Daoy (cell line): ENCODE data around the gene ANO10. TPM values are rescaled to one million over a fixed set of nuclear protein-coding genes. Genes with fewer than 3 reads are reported as not detected.
"Not testable (repeated sequence)": the region's sequence is repeated elsewhere in the genome, so short reads cannot be mapped to it uniquely, and the experiment has no call there.

Source experiments
- DNase-seq: peaks from one replicate; pipeline ENCODE4 v3.0.0-alpha.2; 2015; ENCODE audit warnings: low read depth
- total RNA-seq: library from RNA; depleted of rRNA; stranded (reverse); fragments of >200 nt; shearing (Covaris generic); gene quantifications from 2 replicates; pipeline ENCODE4 v1.2.3, GENCODE V29; 2014

ANO10 gene
- total RNA-seq, 1 experiment from 2014 or later: 14.6 TPM

- DNase-seq: no peak
Measured at GRCh38 chr3:43473737-43474136, 148.1 kb downstream of the ANO10 start.

GRCh38 chr3:43473244-43473643 lies 148.6 kb downstream of the ANO10 start:
- no peak for DNase-seq

GRCh38 chr3:43468133-43468532 lies 153.7 kb downstream of the ANO10 start:
- no peak for DNase-seq

GRCh38 chr3:43465109-43465508 lies 156.7 kb downstream of the ANO10 start:
- no peak for DNase-seq

GRCh38 chr3:43462566-43462965 lies 159.2 kb downstream of the ANO10 start:
- DNase-seq: not testable (repeated sequence)

GRCh38 chr3:43461345-43461744 lies 160.5 kb downstream of the ANO10 start:
- no peak for DNase-seq

GRCh38 chr3:43457038-43457437 lies 164.8 kb downstream of the ANO10 start:
- DNase-seq: not testable (repeated sequence)

- DNase-seq: peak; percentile 80
Measured at GRCh38 chr3:43455233-43455632, 166.6 kb downstream of the ANO10 start.

- DNase-seq: no peak
Measured at GRCh38 chr3:43453981-43454380, 167.8 kb downstream of the ANO10 start.

- DNase-seq: no peak
Measured at GRCh38 chr3:43451670-43452254, 170.0 kb downstream of the ANO10 start.

GRCh38 chr3:43448098-43448497 lies 173.7 kb downstream of the ANO10 start:
- no peak for DNase-seq

- DNase-seq: no peak
Measured at GRCh38 chr3:43445820-43446219, 176.0 kb downstream of the ANO10 start.

- no peak for DNase-seq
Measured at GRCh38 chr3:43442872-43443395, 178.9 kb downstream of the ANO10 start.

- DNase-seq: no peak
Measured at GRCh38 chr3:43436507-43437140, 185.2 kb downstream of the ANO10 start.

GRCh38 chr3:43435706-43436105 lies 186.1 kb downstream of the ANO10 start:
- DNase-seq: no peak

GRCh38 chr3:43434431-43434830 lies 187.4 kb downstream of the ANO10 start:
- no peak for DNase-seq

GRCh38 chr3:43432462-43432861 lies 189.3 kb downstream of the ANO10 start:
- DNase-seq: no peak

GRCh38 chr3:43426388-43426787 lies 195.4 kb downstream of the ANO10 start:
- DNase-seq: no peak

GRCh38 chr3:43425829-43426228 lies 196.0 kb downstream of the ANO10 start:
- no peak for DNase-seq

- no peak for DNase-seq
Measured at GRCh38 chr3:43423639-43424038, 198.2 kb downstream of the ANO10 start.

- no peak for DNase-seq
Measured at GRCh38 chr3:43423142-43423541, 198.7 kb downstream of the ANO10 start.

- no peak for DNase-seq
Measured at GRCh38 chr3:43418601-43419272, 203.1 kb downstream of the ANO10 start.

GRCh38 chr3:43417133-43417532 lies 204.7 kb downstream of the ANO10 start:
- DNase-seq: no peak
